SKM-1 (cell line): ENCODE measurements around the gene CHMP3.

Experiments used
- DNase-seq: peaks from one replicate; lab custom pipeline; 2025; ENCODE audit not compliant: unreplicated experiment; lab: John Stamatoyannopoulos, UW

CHMP3 gene

GRCh38 chr2:86471637-86472036 is 91.6 kb downstream of the CHMP3 start:
- no peak for DNase-seq

GRCh38 chr2:86470890-86471289 is 92.4 kb downstream of the CHMP3 start:
- DNase-seq: no peak

GRCh38 chr2:86468162-86469033 is 94.8 kb downstream of the CHMP3 start:
- DNase-seq: no peak

DNA sequence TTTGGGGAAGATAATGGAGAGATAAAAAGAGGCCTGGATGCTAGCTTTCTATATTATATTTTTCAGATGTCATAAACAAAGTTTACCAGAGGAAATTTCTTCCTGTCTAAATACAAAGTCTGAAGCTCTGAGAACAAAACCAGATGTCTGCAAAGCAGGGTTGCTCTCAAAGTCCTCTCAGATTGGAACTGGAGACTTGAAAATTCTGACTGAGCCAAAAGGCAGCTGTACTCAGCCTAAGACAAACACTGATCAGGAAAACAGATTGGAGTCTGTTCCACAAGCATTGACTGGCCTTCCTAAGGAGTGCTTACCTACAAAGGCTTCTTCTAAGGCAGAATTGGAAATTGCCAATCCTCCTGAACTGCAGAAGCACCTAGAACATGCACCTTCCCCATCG is 96.9 kb downstream of the CHMP3 start:
- DNase-seq: no peak

DNA sequence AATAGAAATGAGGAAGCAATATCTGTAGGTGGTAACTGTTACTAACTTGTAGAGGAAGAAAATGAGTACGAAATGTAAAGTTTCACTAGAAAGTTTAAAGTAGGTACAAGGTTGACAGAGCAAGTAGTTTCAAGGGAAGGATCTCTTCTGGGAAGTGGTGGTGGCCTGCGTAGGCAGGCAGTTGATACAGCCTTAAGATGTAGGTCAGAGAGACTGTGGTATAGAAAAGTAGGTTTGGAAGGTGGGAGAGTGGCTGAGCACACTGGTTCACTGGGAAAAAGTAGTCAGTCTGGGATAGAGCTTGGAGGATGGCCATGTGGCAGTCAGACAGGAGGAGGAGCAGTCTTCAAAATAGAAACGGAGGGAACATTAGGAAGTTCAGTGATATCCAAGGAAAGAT is 98.6 kb downstream of the CHMP3 start:
- no peak for DNase-seq

GRCh38 chr2:86461042-86461743 is 102.0 kb downstream of the CHMP3 start:
- no peak for DNase-seq

GRCh38 chr2:86455181-86455580 is 108.1 kb downstream of the CHMP3 start:
- no peak for DNase-seq

- no peak for DNase-seq
These were observed 109.0 kb downstream of the CHMP3 start for GRCh38 chr2:86454238-86454637.

GRCh38 chr2:86453836-86454235 is 109.4 kb downstream of the CHMP3 start:
- DNase-seq: no peak
